HEK293 (cell line): ENCODE data around the gene PLXNA2.

Experiments used
- AEBP2 ChIP-seq: fragments of 450-650 bp; formaldehyde crosslinking; IDR thresholded peaks from 2 replicates; pipeline ENCODE4 v1.5.1; 2016; ENCODE audit warnings: missing biosample characterization, missing genetic modification characterization, borderline replicate concordance
- BCL6B ChIP-seq: fragments of 450-650 bp; formaldehyde crosslinking; IDR thresholded peaks from 2 replicates; pipeline ENCODE4 v1.5.1; 2017; ENCODE audit warnings: missing biosample characterization, missing genetic modification characterization
- CTCF ChIP-seq: fragments of 450-650 bp; formaldehyde crosslinking; IDR thresholded peaks from 2 replicates; pipeline ENCODE4 v1.5.1; 2016; ENCODE audit warnings: missing biosample characterization, missing genetic modification characterization
- EGR2 ChIP-seq: fragments of 450-650 bp; formaldehyde crosslinking; IDR thresholded peaks from 2 replicates; pipeline ENCODE4 v1.5.1; 2016; ENCODE audit warnings: low read depth, missing biosample characterization, missing genetic modification characterization
- FEZF1 ChIP-seq: fragments of 450-650 bp; formaldehyde crosslinking; IDR thresholded peaks from 2 replicates; pipeline ENCODE4 v1.5.1; 2016; ENCODE audit warnings: missing biosample characterization, missing genetic modification characterization
- GLIS1 ChIP-seq: fragments of 450-650 bp; formaldehyde crosslinking; IDR thresholded peaks from 2 replicates; pipeline ENCODE4 v1.5.1; 2016; ENCODE audit warnings: missing biosample characterization, missing genetic modification characterization
- HOXA7 ChIP-seq: sonication (generic); formaldehyde crosslinking; IDR thresholded peaks from 2 replicates; pipeline ENCODE4 v1.8.1; 2022; ENCODE audit warnings: missing genetic modification reagents, borderline replicate concordance
- KLF7 ChIP-seq: fragments of 450-650 bp; formaldehyde crosslinking; IDR thresholded peaks from 2 replicates; pipeline ENCODE4 v1.5.1; 2016; ENCODE audit warnings: missing biosample characterization, missing genetic modification characterization, borderline replicate concordance
- MZF1 ChIP-seq: fragments of 450-650 bp; formaldehyde crosslinking; IDR thresholded peaks from 2 replicates; pipeline ENCODE4 v1.5.1; 2017; ENCODE audit warnings: missing biosample characterization, missing genetic modification characterization, borderline replicate concordance
- YY2 ChIP-seq: fragments of 450-650 bp; formaldehyde crosslinking; IDR thresholded peaks from 2 replicates; pipeline ENCODE4 v1.5.1; 2016; ENCODE audit warnings: missing biosample characterization, missing genetic modification characterization
- ZBTB21 ChIP-seq: fragments of 450-650 bp; formaldehyde crosslinking; IDR thresholded peaks from 2 replicates; pipeline ENCODE4 v1.5.1; 2017; ENCODE audit warnings: missing biosample characterization, missing genetic modification characterization
- ZBTB26 ChIP-seq: fragments of 450-650 bp; formaldehyde crosslinking; optimal IDR thresholded peaks from 2 replicates; pipeline ENCODE3; 2016; ENCODE audit warnings: missing biosample characterization, mild to moderate bottlenecking, missing genetic modification characterization
- ZBTB49 ChIP-seq: fragments of 450-650 bp; formaldehyde crosslinking; IDR thresholded peaks from 2 replicates; pipeline ENCODE4 v1.5.1; 2016; ENCODE audit warnings: missing biosample characterization, missing genetic modification characterization, low read depth
- ZBTB8A ChIP-seq: fragments of 450-650 bp; formaldehyde crosslinking; IDR thresholded peaks from 2 replicates; pipeline ENCODE4 v1.5.1; 2016; ENCODE audit warnings: missing biosample characterization, missing genetic modification characterization
- ZIC2 ChIP-seq: fragments of 450-650 bp; formaldehyde crosslinking; IDR thresholded peaks from 2 replicates; pipeline ENCODE4 v1.5.1; 2016; ENCODE audit warnings: missing biosample characterization, missing genetic modification characterization
- ZNF140 ChIP-seq: fragments of 450-650 bp; formaldehyde crosslinking; IDR thresholded peaks from 2 replicates; pipeline ENCODE4 v1.5.1; 2016; ENCODE audit warnings: missing biosample characterization, missing genetic modification characterization
- ZNF155 ChIP-seq: fragments of 450-650 bp; formaldehyde crosslinking; IDR thresholded peaks from 2 replicates; pipeline ENCODE4 v1.5.1; 2016; ENCODE audit warnings: missing biosample characterization, missing genetic modification characterization
- ZNF211 ChIP-seq: fragments of 450-650 bp; formaldehyde crosslinking; IDR thresholded peaks from 2 replicates; pipeline ENCODE4 v1.5.1; 2016; ENCODE audit warnings: low read depth, missing biosample characterization, missing genetic modification characterization
- ZNF266 ChIP-seq: fragments of 450-650 bp; formaldehyde crosslinking; IDR thresholded peaks from 2 replicates; pipeline ENCODE4 v1.5.1; 2016; ENCODE audit warnings: missing biosample characterization, missing genetic modification characterization, low read depth
- ZNF404 ChIP-seq: fragments of 450-650 bp; formaldehyde crosslinking; IDR thresholded peaks from 2 replicates; pipeline ENCODE4 v1.5.1; 2017; ENCODE audit warnings: missing biosample characterization, missing genetic modification characterization
- ZNF48 ChIP-seq: fragments of 450-650 bp; formaldehyde crosslinking; IDR thresholded peaks from 2 replicates; pipeline ENCODE4 v1.5.1; 2016; ENCODE audit warnings: missing biosample characterization, missing genetic modification characterization
- ZNF544 ChIP-seq: fragments of 450-650 bp; formaldehyde crosslinking; IDR thresholded peaks from 2 replicates; pipeline ENCODE4 v1.5.0; 2017; ENCODE audit warnings: missing biosample characterization, missing genetic modification characterization
- ZNF664 ChIP-seq: fragments of 450-650 bp; formaldehyde crosslinking; IDR thresholded peaks from 2 replicates; pipeline ENCODE4 v1.5.1; 2016; ENCODE audit warnings: missing biosample characterization, missing genetic modification characterization
- ZNF747 ChIP-seq: fragments of 450-650 bp; formaldehyde crosslinking; IDR thresholded peaks from 2 replicates; pipeline ENCODE4 v1.5.1; 2016; ENCODE audit warnings: missing biosample characterization, missing genetic modification characterization
- ZNF776 ChIP-seq: fragments of 450-650 bp; formaldehyde crosslinking; IDR thresholded peaks from 2 replicates; pipeline ENCODE4 v1.5.0; 2017; ENCODE audit warnings: missing biosample characterization, missing genetic modification characterization, borderline replicate concordance
- ZNF843 ChIP-seq: fragments of 450-650 bp; formaldehyde crosslinking; IDR thresholded peaks from 2 replicates; pipeline ENCODE4 v1.5.1; 2016; ENCODE audit warnings: missing biosample characterization, missing genetic modification characterization
- TF ChIP-seq, protein P1 (sequence below): fragments of 450-650 bp; formaldehyde crosslinking; IDR thresholded peaks from 2 replicates; pipeline ENCODE4 v1.5.1; 2016; ENCODE audit warnings: missing biosample characterization, missing genetic modification characterization
- TF ChIP-seq, protein P2 (sequence below): fragments of 450-650 bp; formaldehyde crosslinking; IDR thresholded peaks from 2 replicates; pipeline ENCODE4 v1.5.1; 2016; ENCODE audit warnings: missing biosample characterization, missing genetic modification characterization
- TF ChIP-seq, protein P3 (sequence below): fragments of 450-650 bp; IDR thresholded peaks from 2 replicates; pipeline ENCODE4 v1.5.1; 2018; ENCODE audit warnings: missing biosample characterization, missing genetic modification characterization

The PLXNA2 gene

GRCh38 chr1:208055535-208055934, 188.6 kb downstream of the PLXNA2 start (continued):
- TF ChIP-seq AEBP2 (tag by site-specific recombination) (no peak), ZBTB21 (tag by site-specific recombination) (no peak), ZNF747 (tag by site-specific recombination) (no peak), HOXA7 (CRISPR knock-in tag) (no peak), KLF7 (tag by site-specific recombination) (no peak), ZNF155 (tag by site-specific recombination) (no peak), YY2 (tag by site-specific recombination) (no peak), ZBTB8A (tag by site-specific recombination) (no peak), ZNF211 (tag by site-specific recombination) (no peak), ZBTB26 (no peak), MZF1 (no peak), ZNF664 (tag by site-specific recombination) (no peak), ZNF140 (tag by site-specific recombination) (no peak), ZNF48 (tag by site-specific recombination) (no peak), ZNF843 (tag by site-specific recombination) (peak; percentile 53; the same call in 1 of the 2 replicates), ZNF776 (no peak), GLIS1 (tag by site-specific recombination) (peak; percentile 94), ZNF404 (tag by site-specific recombination) (no peak), ZIC2 (tag by site-specific recombination) (peak; percentile 13; the same call in 1 of the 2 replicates), ZBTB49 (tag by site-specific recombination) (no peak), ZNF544 (no peak), EGR2 (tag by site-specific recombination) (no peak), FEZF1 (tag by site-specific recombination) (no peak), CTCF (tag by site-specific recombination) (no peak), ZNF266 (no peak), BCL6B (no peak)
- TF ChIP-seq, protein P1, sequence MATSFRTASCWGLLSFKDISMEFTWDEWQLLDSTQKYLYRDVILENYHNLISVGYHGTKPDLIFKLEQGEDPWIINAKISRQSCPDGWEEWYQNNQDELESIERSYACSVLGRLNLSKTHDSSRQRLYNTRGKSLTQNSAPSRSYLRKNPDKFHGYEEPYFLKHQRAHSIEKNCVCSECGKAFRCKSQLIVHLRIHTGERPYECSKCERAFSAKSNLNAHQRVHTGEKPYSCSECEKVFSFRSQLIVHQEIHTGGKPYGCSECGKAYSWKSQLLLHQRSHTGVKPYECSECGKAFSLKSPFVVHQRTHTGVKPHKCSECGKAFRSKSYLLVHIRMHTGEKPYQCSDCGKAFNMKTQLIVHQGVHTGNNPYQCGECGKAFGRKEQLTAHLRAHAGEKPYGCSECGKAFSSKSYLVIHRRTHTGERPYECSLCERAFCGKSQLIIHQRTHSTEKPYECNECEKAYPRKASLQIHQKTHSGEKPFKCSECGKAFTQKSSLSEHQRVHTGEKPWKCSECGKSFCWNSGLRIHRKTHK (tag by site-specific recombination) = no peak
- TF ChIP-seq, protein P2, sequence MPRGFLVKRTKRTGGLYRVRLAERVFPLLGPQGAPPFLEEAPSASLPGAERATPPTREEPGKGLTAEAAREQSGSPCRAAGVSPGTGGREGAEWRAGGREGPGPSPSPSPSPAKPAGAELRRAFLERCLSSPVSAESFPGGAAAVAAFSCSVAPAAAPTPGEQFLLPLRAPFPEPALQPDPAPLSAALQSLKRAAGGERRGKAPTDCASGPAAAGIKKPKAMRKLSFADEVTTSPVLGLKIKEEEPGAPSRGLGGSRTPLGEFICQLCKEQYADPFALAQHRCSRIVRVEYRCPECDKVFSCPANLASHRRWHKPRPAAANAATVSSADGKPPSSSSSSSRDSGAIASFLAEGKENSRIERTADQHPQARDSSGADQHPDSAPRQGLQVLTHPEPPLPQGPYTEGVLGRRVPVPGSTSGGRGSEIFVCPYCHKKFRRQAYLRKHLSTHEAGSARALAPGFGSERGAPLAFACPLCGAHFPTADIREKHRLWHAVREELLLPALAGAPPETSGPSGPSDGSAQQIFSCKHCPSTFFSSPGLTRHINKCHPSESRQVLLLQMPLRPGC (tag by site-specific recombination) = 0 out of 2 replicates have a peak, but pooled peaks have one; percentile 32
- TF ChIP-seq, protein P3, sequence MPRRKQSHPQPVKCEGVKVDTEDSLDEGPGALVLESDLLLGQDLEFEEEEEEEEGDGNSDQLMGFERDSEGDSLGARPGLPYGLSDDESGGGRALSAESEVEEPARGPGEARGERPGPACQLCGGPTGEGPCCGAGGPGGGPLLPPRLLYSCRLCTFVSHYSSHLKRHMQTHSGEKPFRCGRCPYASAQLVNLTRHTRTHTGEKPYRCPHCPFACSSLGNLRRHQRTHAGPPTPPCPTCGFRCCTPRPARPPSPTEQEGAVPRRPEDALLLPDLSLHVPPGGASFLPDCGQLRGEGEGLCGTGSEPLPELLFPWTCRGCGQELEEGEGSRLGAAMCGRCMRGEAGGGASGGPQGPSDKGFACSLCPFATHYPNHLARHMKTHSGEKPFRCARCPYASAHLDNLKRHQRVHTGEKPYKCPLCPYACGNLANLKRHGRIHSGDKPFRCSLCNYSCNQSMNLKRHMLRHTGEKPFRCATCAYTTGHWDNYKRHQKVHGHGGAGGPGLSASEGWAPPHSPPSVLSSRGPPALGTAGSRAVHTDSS (tag by site-specific recombination) = no peak
